Measurements from ENCODE around the gene NSUN7. TPM values are rescaled to one million over a fixed set of nuclear protein-coding genes. Genes with fewer than 3 reads are reported as not detected.
A peak's percentile ranks its signal among the peaks of the same experiment; 100 is the strongest.

Gene NSUN7
- total and polyA plus RNA-seq, 3 donors from 2014 or later = 18.7 to 41.1 (median 33.3) TPM

- H3K9me3 ChIP-seq = no peaks in the 10 kb centered on the region
- 85 to 90% methylated on average over 5 of the region's 5 CpGs for WGBS, 2 donors
- H3K27ac ChIP-seq = no peak overlapping the region
- no peak overlapping the region for H3K4me3 ChIP-seq
- TF ChIP-seq POLR2A (IDR thresholded peaks at IDR 0.05) = no peak
- TF ChIP-seq CTCF (IDR thresholded peaks at IDR 0.05) = no peak
- intact Hi-C loops (cut with DNase I; ENCODE audit: low total_unique reads) = loop anchor here (5.0 kb wide), 1 partner anchor 104 kb away; no protein-coding TSS in a partner anchor
- no peaks in the 10 kb centered on the region for H3K27me3 ChIP-seq
- DNase-seq = no peak
- H3K36me3 ChIP-seq (ENCODE audit: low read depth, missing control alignments) = no peaks in the 10 kb centered on the region
- H3K4me1 ChIP-seq = peaks cover 15% of the 10 kb centered on the region
Observed at GRCh38 chr4:40846532-40846931, 96.8 kb downstream of the NSUN7 start.

- no peak for DNase-seq
- no peaks in the 10 kb centered on the region for H3K27me3 ChIP-seq
- no peak overlapping the region for H3K27ac ChIP-seq
- 89 to 90% methylated on average over 5 of the region's 5 CpGs for WGBS, 2 donors
- no peak overlapping the region for H3K4me3 ChIP-seq
- no peaks in the 10 kb centered on the region for H3K9me3 ChIP-seq
- H3K36me3 ChIP-seq (ENCODE audit: low read depth, missing control alignments) = no peaks in the 10 kb centered on the region
- peaks cover 7% of the 10 kb centered on the region for H3K4me1 ChIP-seq
- intact Hi-C loops (cut with DNase I; ENCODE audit: low total_unique reads) = loop anchor here (5.0 kb wide), 1 partner anchor 106 kb away; no protein-coding TSS in a partner anchor
- TF ChIP-seq POLR2A (IDR thresholded peaks at IDR 0.05) (no peak), CTCF (IDR thresholded peaks at IDR 0.05) (no peak)
Observed at GRCh38 chr4:40848251-40848650, 98.5 kb downstream of the NSUN7 start.

- no peak for DNase-seq
- intact Hi-C loops (cut with DNase I; ENCODE audit: low total_unique reads) = loop anchor here (5.0 kb wide), 1 partner anchor 107 kb away; no protein-coding TSS in a partner anchor
- H3K27me3 ChIP-seq = no peaks in the 10 kb centered on the region
- H3K27ac ChIP-seq = no peak overlapping the region
- WGBS, 2 donors = 66 to 70% methylated on average over 3 of the region's 3 CpGs
- no peaks in the 10 kb centered on the region for H3K36me3 ChIP-seq (ENCODE audit: low read depth, missing control alignments)
- no peak for TF ChIP-seq CTCF (IDR thresholded peaks at IDR 0.05)
- no peak for TF ChIP-seq POLR2A (IDR thresholded peaks at IDR 0.05)
- no peaks in the 10 kb centered on the region for H3K9me3 ChIP-seq
- peaks cover 7% of the 10 kb centered on the region for H3K4me1 ChIP-seq
- H3K4me3 ChIP-seq = no peak overlapping the region
Observed at GRCh38 chr4:40848940-40849339, 99.2 kb downstream of the NSUN7 start.

- 82 to 91% methylated on average over 4 of the region's 4 CpGs for WGBS, 2 donors
- intact Hi-C loops (cut with DNase I; ENCODE audit: low total_unique reads) = no loop called here
- no peaks in the 10 kb centered on the region for H3K36me3 ChIP-seq (ENCODE audit: low read depth, missing control alignments)
- H3K27ac ChIP-seq = no peak overlapping the region
- H3K4me3 ChIP-seq = no peak overlapping the region
- no peak for DNase-seq
- no peaks in the 10 kb centered on the region for H3K9me3 ChIP-seq
- peaks cover 7% of the 10 kb centered on the region for H3K4me1 ChIP-seq
- H3K27me3 ChIP-seq = no peaks in the 10 kb centered on the region
- TF ChIP-seq POLR2A (IDR thresholded peaks at IDR 0.05) (no peak), CTCF (IDR thresholded peaks at IDR 0.05) (no peak)
Observed at GRCh38 chr4:40850496-40850895, 100.7 kb downstream of the NSUN7 start.

- Histone ChIP-seq H3K27me3 (no peaks in the 10 kb centered on the region), H3K4me1 (peaks cover 12% of the 10 kb centered on the region), H3K9me3 (no peaks in the 10 kb centered on the region), H3K27ac (no peak overlapping the region), H3K36me3 (ENCODE audit: low read depth, missing control alignments) (no peaks in the 10 kb centered on the region), H3K4me3 (peak overlapping the region; percentile 42 to 56)
- TF ChIP-seq CTCF (IDR thresholded peaks at IDR 0.05) (no peak), POLR2A (IDR thresholded peaks at IDR 0.05) (no peak)
- intact Hi-C loops (cut with DNase I; ENCODE audit: low total_unique reads) = no loop called here
- 39 to 48% methylated on average over 16 of the region's 16 CpGs for WGBS, 2 donors
- DNase-seq = no peak
Observed at GRCh38 chr4:40856277-40856839, 106.6 kb downstream of the NSUN7 start.

All from testis (tissue), 3 donors.